CD4-positive, alpha-beta T cell treated with Interleukin-15 for 4 hours (primary cell): Measurements from ENCODE around the gene EMID1.

ENCODE experiments used
- DNase-seq: peaks from one replicate; pipeline ENCODE4 v3.0.0-alpha.2; 2020; ENCODE audit warnings: low spot score

EMID1 gene

DNA sequence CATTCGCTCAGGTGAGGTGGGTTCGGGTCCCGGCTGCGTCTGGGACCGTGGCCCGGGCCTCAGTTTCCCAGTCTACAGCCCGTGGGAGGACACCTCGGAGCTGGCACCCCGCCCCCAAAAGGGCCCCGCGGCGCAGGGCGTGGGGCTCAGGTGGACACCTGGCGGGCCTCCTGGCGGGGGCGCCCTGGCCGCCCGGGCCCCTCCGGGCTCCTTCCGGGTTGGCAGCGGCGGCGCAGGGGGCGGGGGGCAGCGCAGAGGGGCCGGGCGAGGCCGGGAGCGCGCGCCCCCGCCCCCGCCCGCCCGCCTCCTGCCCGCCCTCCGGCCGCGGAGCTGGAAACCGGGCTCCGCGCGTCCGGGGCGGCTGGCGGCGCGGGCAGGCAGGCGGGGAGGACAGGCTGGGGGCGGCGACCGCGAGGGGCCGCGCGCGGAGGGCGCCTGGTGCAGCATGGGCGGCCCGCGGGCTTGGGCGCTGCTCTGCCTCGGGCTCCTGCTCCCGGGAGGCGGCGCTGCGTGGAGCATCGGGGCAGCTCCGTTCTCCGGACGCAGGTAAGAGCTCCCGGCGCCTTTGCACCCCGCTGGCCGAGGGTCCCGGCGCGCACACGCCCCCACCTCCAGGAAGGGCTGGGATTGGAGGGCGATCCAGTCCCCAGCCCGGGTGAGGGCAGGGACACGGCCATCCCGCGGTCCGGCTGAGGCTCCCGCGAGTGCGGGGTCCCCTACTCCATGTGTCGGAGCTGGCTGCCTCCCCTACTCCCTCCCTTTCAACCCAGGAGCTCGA is at the start of gene EMID1:
EMID1 (plus strand) TSS at position 303 of the 778 bp plus-strand sequence; CDS start at position 446, 143 bp downstream.
- no peak for DNase-seq

DNA sequence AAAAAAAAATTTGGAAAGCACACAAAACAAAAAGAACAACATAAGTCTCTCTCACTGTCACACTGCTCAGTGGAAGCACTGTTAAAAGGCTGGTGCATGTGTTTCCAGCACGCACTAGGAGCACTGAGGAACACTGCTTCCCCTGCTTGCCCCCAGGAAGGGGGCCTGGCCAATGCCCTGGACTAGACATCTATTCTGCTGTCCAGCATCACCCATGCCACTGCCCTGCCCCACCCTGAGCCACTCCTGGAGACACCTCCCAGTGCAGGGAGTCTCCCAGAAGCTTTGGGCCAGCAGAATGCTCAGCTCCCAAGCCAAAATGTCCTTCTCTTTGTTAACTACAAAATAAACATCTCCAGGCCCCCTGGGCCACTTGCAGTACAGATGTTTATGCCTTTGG is 49.7 kb upstream of the EMID1 start:
- no peak for DNase-seq

DNA sequence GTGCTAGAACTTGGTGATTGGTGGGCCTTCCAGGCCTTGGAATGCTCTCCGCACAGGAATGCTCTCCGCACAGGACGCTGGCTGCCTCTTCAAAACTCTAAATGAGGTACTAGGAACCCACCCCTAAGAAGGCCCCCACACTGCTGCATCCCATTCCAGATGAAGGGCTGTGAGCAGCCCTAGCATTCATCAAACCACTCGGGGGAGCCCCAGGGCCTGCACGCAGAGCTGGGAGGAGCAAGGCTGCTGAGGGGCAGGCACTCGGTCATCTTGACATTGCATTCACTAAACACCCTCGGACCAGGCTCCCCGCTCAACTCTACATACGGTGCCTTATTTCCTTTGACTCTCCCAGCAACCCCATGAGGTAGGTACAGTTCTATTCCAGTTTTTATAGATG is 49.2 kb upstream of the EMID1 start:
- DNase-seq, result no peak

DNA sequence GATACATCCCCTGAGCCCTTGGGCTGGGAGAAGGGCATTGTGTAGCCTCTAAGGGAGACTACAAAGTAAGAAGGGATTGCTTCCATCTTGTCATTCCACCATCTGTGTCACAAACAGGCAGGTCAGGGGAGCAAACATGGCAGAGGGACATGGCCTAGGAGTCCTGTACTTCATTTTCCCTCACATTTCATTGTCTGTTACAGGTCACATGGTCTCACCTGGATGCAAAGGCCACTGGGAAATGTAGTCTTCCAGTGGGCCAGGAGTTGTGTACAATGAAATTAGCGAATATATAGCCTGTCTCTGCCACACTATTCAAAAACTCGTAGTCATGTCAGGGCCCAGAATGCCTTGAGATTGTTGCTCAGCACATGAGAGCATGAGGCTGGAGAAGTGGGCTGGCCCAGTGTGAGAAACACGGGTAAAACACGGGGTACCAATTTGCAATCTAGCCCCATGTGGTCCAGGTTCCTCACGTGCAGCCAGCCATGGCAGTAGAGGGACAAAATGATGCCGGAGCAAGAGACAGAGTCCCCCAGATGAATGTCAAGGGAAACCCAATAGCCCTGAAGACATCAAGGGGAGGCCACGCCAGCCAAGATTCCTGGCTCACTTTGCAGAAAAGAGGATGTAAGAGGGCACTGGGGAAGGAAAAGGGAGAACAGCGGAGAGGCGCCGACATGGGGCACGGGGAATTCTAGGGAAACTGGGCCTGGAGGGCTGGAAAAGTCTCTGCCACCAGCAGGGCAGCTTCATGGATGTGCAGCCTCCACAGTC is 47.7 kb upstream of the EMID1 start:
- no peak for DNase-seq

DNA sequence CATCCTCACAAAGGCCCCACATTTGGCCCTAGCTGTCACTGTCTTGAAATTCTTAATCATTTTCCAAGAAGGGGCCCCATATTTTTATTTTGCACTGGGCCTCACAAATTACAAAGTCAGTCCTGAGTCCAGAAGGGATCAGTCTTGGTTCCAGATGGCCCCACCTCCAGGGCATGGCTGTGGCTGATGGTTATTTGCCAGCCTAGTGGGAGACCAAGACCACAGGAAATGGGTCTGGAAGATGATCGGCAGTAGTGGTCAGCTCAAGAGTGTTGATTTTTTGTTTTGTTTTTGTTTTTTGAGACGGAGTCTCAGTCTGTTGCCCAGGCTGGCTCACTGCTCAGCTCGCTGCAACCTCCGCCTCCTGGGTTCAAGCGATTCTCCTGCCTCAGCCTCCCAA is 47.1 kb upstream of the EMID1 start:
- DNase-seq, result no peak

- no peak for DNase-seq
These were observed 41.9 kb upstream of the EMID1 start for GRCh38 chr22:29163808-29164207.

DNA sequence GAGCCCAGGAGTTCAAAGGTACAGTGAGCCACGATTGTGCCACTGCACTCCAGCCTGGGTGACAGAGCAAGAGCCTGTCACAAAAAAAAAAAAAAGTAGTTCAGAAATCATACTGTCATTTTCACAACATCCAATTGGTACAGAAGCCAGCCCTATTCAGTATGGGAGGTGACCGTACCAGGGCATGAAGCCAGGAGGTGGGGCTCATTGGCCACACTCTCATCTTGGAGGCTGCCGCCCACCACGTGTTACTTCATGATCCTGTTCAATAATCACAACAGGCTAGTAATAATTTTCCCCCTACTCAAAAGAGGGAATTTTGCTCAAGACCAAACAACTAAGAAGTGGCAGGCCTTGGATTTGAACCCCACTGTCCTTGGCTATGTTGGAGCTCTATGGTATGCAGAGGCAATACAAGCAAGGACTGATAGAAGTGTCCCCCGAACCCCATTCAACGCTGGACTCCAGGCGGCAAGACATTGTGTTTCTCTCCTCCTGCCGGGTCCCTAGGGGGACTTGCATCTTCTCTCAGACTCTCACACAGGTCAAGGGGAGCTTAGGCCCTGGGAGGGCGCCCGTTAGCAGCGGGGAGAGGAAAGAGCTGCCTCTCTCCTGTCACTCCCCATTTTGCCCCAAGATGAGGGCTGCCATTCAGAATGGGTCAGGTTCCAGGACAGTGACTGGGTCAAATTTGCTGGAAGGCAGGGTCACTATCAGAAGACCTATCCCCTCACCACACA is 40.2 kb upstream of the EMID1 start:
- no peak for DNase-seq

DNA sequence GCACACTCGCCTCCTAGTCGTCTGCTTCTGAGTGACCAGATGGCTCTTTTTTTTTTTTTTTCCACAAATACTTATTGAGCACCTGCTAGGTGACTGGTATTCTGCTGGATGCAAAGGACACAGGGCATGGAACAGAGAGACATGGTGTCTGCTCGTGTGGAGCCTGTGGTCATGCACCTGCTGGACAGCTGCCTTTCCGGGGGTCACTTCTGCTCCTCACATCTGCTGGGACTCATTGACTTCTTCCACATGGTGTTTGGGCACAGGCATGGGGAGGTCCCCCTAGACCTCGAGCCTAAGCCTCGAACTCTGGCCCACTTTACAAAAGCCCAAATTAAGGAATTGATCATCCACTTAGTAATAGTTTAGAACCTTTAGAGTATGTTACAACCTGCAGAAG is 39.5 kb upstream of the EMID1 start:
- no peak for DNase-seq

- DNase-seq, result peak; percentile 17
These were observed 38.4 kb upstream of the EMID1 start for GRCh38 chr22:29167032-29167911.

DNA sequence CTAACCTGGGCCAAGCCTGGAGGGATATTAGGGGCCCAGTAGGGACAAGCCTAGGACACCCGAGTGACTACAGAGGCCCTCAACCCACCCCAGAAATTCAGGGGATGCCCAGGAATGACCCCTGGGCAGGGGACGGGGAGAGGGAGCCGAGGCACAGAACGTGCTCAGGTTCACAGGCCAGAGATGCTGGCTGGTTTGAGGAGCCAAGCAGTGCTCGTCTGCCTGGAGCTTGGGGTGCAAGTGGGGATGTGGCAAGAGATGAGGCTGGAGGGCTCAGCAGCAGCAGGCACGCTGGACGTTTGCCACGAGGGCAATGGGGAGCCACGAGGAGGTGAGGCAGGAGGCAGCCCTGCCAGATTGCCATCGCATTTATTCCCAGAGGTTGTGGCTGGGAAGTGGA is 34.0 kb upstream of the EMID1 start:
- DNase-seq, result no peak

- DNase-seq, result no peak
These were observed 33.5 kb upstream of the EMID1 start for GRCh38 chr22:29172216-29172615.

DNA sequence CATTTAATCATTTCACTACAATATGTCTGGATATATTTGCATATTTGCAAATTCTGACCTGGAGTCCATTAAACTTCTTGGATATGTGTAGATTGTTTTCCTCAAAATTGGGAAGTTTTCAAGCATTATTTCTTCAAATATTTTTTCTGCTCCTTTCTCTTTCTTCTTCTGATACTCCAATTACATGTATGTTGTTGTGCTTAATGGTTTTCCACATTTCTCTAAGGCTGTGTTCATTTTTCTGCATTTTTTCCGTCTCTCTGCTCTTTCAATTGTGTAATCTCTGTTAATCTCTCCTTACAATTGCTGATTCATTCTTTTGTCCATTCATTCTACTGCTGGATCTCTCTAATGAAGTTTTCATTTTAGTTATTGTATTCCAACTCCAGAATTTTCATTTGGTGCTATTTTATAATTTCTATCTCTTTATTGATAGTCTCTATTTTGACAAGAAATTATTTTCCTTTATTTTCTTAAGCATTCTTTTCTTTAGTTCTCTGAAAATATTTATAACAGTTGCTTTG is 30.3 kb upstream of the EMID1 start:
- no peak for DNase-seq

DNA sequence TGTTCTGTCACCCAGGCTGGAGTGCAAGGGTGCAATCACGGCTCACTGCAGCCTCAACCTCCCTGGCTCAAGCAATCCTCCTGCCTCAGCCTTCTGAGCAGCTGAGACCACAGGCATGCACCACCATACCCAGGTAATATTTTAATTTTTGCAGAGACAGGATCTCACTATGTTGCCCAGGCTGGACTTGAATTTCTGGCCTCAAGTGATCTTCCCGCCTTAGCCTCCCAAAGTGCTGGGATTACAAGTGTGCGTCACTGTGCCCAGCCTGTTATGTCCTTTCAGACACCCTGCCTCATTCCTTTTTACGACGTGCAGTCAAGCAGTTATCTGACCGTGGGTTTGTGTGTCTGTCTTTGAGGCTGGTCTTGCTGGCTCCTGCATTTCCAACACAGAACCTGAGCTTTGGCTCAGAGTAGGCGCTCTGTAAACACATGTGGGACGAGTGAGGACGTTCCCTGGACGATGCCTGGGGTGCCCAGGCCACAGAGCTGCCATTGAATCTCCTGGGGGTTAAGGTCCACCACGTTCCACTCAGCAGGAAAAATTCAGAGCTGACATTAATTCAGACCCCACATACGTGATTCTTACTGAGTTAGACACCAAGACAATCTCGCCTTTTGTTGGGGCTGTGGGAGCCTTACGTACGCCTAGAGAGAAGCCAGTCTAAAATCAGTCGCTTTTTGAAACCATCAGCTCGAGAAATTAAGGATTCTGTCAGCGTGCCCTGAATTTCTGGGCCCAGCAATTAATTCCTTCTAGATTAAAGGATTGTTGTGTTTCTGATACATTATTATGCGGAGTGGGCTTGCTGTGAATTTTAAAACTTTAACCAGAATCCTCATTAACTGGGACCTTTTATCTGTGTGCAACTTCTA is 21.5 kb upstream of the EMID1 start:
- DNase-seq, result no peak

DNA sequence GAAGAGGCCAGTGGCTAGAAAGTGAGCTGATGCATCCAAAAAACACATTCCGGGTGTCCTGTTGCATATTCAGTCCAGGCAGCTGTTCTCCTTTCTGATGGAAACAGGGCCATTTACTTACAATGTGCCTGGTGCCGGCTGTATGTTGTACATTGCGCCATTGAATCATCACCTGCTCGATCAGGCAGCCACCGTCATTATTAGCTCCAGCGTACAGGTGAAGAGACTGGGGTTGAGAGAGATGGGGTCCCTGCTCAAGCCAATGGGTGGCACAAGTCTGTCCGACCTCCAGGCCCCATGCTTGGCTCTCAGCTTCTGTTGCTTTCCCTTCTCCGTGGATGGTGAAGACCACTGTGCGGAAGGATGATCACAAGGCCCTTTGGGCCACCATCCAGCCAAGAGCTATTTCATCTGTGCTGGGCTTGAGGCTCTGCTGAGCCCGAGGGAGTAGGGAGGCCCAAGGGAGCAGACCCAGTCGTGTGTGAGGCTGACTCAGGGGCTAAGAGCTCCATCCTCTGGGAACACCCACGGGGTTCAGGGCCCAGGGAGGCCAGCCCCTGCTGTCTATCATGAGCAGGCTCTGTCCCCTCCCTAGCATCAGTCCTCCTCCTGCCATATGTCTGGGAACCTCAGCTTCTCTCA is 20.7 kb upstream of the EMID1 start:
- DNase-seq, result no peak

DNA sequence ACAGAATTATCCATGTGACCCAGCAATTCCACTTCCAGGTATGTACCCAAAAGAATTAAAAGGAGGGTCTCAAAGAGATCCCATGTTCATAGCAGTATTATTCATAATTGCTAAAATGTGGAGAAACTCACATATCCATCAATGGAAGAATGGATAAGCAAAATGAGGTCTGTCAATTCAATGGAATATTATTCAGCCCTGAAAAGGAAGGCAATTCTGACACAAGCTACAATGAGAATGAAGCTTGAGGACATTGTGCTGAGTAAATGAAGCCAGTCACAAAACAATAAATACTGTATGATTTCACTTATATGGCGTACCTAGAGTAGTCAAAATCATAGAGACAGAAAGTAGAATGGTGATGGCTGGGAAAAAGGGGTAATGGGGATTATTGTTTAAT is 19.4 kb upstream of the EMID1 start:
- no peak for DNase-seq

DNA sequence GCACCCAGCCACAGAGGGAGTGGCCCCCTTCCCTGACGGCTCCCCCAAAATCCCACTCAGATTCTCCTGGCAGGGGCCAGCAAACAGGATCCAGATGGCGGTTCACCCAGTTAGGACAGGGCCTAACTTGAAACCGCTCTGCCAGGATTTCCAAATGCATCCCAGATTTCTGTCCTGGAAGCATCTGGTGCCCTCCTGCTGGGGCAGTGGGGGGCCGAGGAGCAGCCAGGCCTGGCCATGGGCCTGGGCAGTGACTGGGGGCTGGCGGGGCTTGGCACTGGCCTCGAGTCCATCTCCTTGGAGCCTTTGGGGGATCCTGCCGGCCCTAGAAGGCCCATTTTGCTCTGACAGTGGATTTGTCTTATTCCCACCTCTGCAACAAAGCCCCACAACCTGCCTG is 17.9 kb upstream of the EMID1 start:
- no peak for DNase-seq

DNA sequence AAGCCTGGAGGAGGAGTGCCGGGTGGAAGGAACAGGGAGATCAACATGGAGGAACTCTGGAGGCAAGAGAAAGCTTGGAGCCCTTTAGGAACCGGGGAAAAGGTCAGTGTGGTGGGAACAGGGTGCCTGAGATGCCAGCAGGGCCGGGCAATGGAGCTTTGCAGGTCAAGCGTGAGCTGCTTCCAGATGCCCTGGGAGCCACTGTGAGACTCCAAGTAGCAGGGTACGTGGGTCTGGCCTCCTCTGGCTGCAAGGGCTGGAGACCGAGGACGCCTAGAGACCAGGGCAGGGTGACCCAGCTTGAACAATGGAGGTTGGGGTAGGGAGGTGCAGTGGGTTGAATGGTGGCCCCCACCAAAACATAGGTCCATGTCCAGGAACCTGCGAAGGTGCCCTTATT is 15.6 kb upstream of the EMID1 start:
- DNase-seq, result no peak

GRCh38 chr22:29190918-29191317 is 14.8 kb upstream of the EMID1 start:
- no peak for DNase-seq

DNA sequence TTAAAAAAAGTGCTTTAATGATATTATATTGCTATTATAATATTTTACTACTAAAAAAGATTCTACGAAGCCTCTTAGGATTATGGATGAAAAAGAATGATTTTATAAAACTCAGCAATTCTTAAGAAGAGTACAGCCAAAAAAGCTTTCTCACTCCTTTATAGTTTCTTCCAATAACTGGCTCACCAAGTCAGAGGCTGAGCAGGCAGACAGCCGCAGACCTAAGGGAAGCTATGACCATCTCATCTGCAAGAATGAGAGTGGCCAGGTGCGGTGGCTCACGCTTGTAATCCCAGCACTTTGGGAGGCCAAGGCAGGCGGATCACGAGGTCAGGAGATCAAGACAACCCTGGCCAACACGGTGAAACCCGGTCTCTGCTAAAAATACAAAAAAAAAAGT is 12.7 kb upstream of the EMID1 start:
- DNase-seq, result no peak

- DNase-seq, result no peak
These were observed 11.5 kb upstream of the EMID1 start for GRCh38 chr22:29194184-29194583.
